HepG2 (cell line): Measurements from ENCODE around the gene PET117. TPM values are rescaled to one million over a fixed set of nuclear protein-coding genes. Genes with fewer than 3 reads are reported as not detected.

Source experiments
- CHD2 ChIP-seq: IDR thresholded peaks from 2 replicates; pipeline ENCODE4 v1.6.1; 2011; ENCODE audit warnings: low read depth, low read length, improper control_type of control experiment
- EHMT2 ChIP-seq: fragments of 200-600 bp; sonication (generic); IDR thresholded peaks from 2 replicates; pipeline ENCODE4 v1.7.0; 2017; ENCODE audit warnings: antibody characterized with exemption, low read depth, low read length, borderline replicate concordance
- ELF4 ChIP-seq: sonication (generic); formaldehyde crosslinking; IDR thresholded peaks from 2 replicates; pipeline ENCODE4 v1.5.0; 2020; ENCODE audit warnings: missing genetic modification reagents, mild to moderate bottlenecking, moderate library complexity, borderline replicate concordance
- HDAC6 ChIP-seq: fragments of 200-600 bp; sonication (generic); IDR thresholded peaks from 2 replicates; pipeline ENCODE4 v1.7.0; 2017; ENCODE audit warnings: mild to moderate bottlenecking, antibody characterized with exemption, low read length, low read depth
- IRX3 ChIP-seq: sonication (generic); formaldehyde crosslinking; IDR thresholded peaks from 2 replicates; pipeline ENCODE4 v1.8.1; 2023; ENCODE audit warnings: mild to moderate bottlenecking, low read depth, missing genetic modification reagents, borderline replicate concordance
- KLF16 ChIP-seq, 2 experiments: sonication (generic) in 1 of 2; formaldehyde crosslinking in 1 of 2; IDR thresholded peaks; 2 replicates each; pipeline versions ENCODE4 v1.6.1 to v1.8.0; 2016 to 2023; ENCODE audit warnings: missing genetic modification reagents in 2 of 2, missing compliant biosample characterization in 1 of 2
- MEIS2 ChIP-seq: sonication (generic); formaldehyde crosslinking; IDR thresholded peaks from 2 replicates; pipeline ENCODE4 v1.9.0; 2021; ENCODE audit warnings: mild to moderate bottlenecking, missing genetic modification reagents
- NCOA2 ChIP-seq: sonication (generic); formaldehyde crosslinking; IDR thresholded peaks from 2 replicates; pipeline ENCODE4 v1.8.0; 2022; ENCODE audit warnings: inconsistent platforms
- SOX5 ChIP-seq: IDR thresholded peaks from 2 replicates; pipeline ENCODE4 v1.6.1; 2016; ENCODE audit warnings: borderline replicate concordance
- ZMYM3 ChIP-seq: sonication (generic); formaldehyde crosslinking; IDR thresholded peaks from 2 replicates; pipeline ENCODE4 v1.5.1; 2020; ENCODE audit warnings: mild to moderate bottlenecking, missing genetic modification reagents
- ZNF121 ChIP-seq: sonication (generic); formaldehyde crosslinking; IDR thresholded peaks from 2 replicates; pipeline ENCODE4 v1.5.0; 2020; ENCODE audit warnings: mild to moderate bottlenecking, missing genetic modification reagents
- ZNF569 ChIP-seq: sonication (generic); formaldehyde crosslinking; IDR thresholded peaks from 2 replicates; pipeline ENCODE4 v1.5.0; 2020; ENCODE audit warnings: mild to moderate bottlenecking, missing genetic modification reagents, moderate library complexity, borderline replicate concordance
- ZNF775 ChIP-seq: sonication (generic); formaldehyde crosslinking; IDR thresholded peaks from 2 replicates; pipeline ENCODE4 v1.4.0; 2020; ENCODE audit warnings: missing genetic modification reagents, mild to moderate bottlenecking, moderate library complexity, borderline replicate concordance
- ZNF790 ChIP-seq: sonication (generic); formaldehyde crosslinking; IDR thresholded peaks from 2 replicates; pipeline ENCODE4 v1.8.0; 2022; ENCODE audit warnings: missing genetic modification reagents, mild to moderate bottlenecking, borderline replicate concordance
- polyA plus RNA-seq, 8 experiments: library from polyadenylated mRNA; depleted of rRNA in 3 of 8; stranded (reverse) in 7 of 8; unstranded in 1 of 8; fragments of >200 nt; fragmentation: Illumina TruSeq in 4 of 8; extraction: Trizol in 4 of 8; gene quantifications; 2 replicates each; pipeline versions ENCODE4 v1.2.1 to v1.2.3, GENCODE V29; 2011 to 2016; ENCODE audit warnings: low read depth in 4 of 8, missing spikeins in 1 of 8, mixed read lengths in 1 of 8; ENCODE audit not compliant: insufficient read depth in 1 of 8
- total RNA-seq, 5 experiments: library from RNA; depleted of rRNA; stranded (reverse); fragments of >200 nt; fragmentation: Illumina TruSeq; extraction: Trizol; gene quantifications; 2 replicates each; pipeline ENCODE4 v1.2.3, GENCODE V29; 2016; ENCODE audit warnings: low read depth in 1 of 5
- TF ChIP-seq, protein P1 (sequence below): fragments of 450-650 bp; IDR thresholded peaks from 2 replicates; pipeline ENCODE4 v1.6.1; 2017
- TF ChIP-seq, protein P2 (sequence below): sonication (generic); formaldehyde crosslinking; conservative IDR thresholded peaks from 2 replicates; pipeline ENCODE4 v1.4.0; 2020; ENCODE audit warnings: missing genetic modification reagents
- TF ChIP-seq, protein P3 (sequence below): sonication (generic); formaldehyde crosslinking; IDR thresholded peaks from 2 replicates; pipeline ENCODE4 v1.8.0; 2022; ENCODE audit warnings: mild to moderate bottlenecking, missing genetic modification reagents, moderate library complexity
- TF ChIP-seq, protein P4 (sequence below): sonication (generic); formaldehyde crosslinking; IDR thresholded peaks from 2 replicates; pipeline ENCODE4 v1.4.0; 2020; ENCODE audit warnings: missing genetic modification reagents, borderline replicate concordance

Gene PET117
- total and polyA plus RNA-seq, 2 of the 13 experiments (the other 11 are each of a cell fraction or from before 2014, with no cell fraction given) = 22.2 to 48.2 TPM

DNA sequence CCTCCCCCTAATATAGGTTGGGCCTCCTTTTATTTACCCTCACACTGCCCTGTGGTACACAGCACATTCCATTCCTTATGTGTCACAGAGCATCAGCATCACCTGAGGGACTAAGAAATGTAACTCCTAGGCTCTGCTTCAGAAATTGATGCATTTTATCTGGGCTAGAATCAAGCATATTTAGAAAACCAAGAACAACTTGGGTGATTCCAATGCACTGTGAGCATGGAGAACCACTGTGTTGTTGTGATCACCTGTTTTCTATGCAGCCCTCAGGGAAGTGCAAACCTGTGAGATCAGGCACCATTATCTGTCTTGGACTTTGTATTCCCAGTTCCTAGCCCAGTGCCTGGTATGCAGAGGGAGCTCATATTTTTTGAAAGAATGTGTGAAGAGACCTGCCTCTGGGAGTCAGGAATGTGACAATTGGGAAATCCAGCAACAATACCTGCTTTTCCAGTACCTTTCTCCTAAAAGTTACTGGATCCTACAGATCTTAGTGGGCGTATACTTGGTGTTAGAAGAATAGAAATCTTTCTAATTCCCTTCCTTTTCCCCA lies 7.0 kb downstream of the PET117 start (continued):
- TF ChIP-seq ZNF569 (CRISPR knock-in tag) (no peak), SOX5 (CRISPR knock-in tag) (peak; percentile 63; the same call in 1 of the 2 replicates), ZNF121 (CRISPR knock-in tag) (peak; percentile 49; the same call in 1 of the 2 replicates), ZNF775 (no peak), ZNF790 (CRISPR knock-in tag) (no peak), EHMT2 (peak; percentile 70; the same call in 1 of the 2 replicates), ZMYM3 (peak; percentile 93), NCOA2 (CRISPR knock-in tag) (peak; percentile 58; the same call in 1 of the 2 replicates), HDAC6 (no peak), IRX3 (no peak), MEIS2 (CRISPR knock-in tag) (no peak), ELF4 (CRISPR knock-in tag) (no peak), KLF16 (CRISPR knock-in tag; IDR thresholded peaks at IDR 0.05) (no peak), CHD2 (no peak)
- TF ChIP-seq, protein P1, sequence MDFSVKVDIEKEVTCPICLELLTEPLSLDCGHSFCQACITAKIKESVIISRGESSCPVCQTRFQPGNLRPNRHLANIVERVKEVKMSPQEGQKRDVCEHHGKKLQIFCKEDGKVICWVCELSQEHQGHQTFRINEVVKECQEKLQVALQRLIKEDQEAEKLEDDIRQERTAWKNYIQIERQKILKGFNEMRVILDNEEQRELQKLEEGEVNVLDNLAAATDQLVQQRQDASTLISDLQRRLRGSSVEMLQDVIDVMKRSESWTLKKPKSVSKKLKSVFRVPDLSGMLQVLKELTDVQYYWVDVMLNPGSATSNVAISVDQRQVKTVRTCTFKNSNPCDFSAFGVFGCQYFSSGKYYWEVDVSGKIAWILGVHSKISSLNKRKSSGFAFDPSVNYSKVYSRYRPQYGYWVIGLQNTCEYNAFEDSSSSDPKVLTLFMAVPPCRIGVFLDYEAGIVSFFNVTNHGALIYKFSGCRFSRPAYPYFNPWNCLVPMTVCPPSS = no peak
- TF ChIP-seq, protein P2, sequence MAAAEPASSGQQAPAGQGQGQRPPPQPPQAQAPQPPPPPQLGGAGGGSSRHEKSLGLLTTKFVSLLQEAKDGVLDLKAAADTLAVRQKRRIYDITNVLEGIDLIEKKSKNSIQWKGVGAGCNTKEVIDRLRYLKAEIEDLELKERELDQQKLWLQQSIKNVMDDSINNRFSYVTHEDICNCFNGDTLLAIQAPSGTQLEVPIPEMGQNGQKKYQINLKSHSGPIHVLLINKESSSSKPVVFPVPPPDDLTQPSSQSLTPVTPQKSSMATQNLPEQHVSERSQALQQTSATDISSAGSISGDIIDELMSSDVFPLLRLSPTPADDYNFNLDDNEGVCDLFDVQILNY = no peak
- TF ChIP-seq, protein P3, sequence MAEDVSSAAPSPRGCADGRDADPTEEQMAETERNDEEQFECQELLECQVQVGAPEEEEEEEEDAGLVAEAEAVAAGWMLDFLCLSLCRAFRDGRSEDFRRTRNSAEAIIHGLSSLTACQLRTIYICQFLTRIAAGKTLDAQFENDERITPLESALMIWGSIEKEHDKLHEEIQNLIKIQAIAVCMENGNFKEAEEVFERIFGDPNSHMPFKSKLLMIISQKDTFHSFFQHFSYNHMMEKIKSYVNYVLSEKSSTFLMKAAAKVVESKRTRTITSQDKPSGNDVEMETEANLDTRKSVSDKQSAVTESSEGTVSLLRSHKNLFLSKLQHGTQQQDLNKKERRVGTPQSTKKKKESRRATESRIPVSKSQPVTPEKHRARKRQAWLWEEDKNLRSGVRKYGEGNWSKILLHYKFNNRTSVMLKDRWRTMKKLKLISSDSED (CRISPR knock-in tag) = no peak
- TF ChIP-seq, protein P4, sequence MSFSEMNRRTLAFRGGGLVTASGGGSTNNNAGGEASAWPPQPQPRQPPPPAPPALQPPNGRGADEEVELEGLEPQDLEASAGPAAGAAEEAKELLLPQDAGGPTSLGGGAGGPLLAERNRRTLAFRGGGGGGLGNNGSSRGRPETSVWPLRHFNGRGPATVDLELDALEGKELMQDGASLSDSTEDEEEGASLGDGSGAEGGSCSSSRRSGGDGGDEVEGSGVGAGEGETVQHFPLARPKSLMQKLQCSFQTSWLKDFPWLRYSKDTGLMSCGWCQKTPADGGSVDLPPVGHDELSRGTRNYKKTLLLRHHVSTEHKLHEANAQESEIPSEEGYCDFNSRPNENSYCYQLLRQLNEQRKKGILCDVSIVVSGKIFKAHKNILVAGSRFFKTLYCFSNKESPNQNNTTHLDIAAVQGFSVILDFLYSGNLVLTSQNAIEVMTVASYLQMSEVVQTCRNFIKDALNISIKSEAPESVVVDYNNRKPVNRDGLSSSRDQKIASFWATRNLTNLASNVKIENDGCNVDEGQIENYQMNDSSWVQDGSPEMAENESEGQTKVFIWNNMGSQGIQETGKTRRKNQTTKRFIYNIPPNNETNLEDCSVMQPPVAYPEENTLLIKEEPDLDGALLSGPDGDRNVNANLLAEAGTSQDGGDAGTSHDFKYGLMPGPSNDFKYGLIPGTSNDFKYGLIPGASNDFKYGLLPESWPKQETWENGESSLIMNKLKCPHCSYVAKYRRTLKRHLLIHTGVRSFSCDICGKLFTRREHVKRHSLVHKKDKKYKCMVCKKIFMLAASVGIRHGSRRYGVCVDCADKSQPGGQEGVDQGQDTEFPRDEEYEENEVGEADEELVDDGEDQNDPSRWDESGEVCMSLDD (CRISPR knock-in tag) = no peak
